Panc1 (cell line): ENCODE results near the gene CDK6. TPM values are rescaled to one million over a fixed set of nuclear protein-coding genes. Genes with fewer than 3 reads are reported as not detected.

Source experiments
- ATAC-seq: fragments of 200-7000 bp; cut with Tn5 transposase; 2 replicates; pipeline ENCODE4 v1.9.1; 2020; ENCODE audit warnings: mild to moderate bottlenecking, moderate library complexity
- BruUV-seq: library from RNA; stranded (reverse); fragments of 400-500 nt; replicated peaks from 2 replicates; lab custom pipeline; 2021; lab: Mats Ljungman, UMichigan
- CTCF ChIA-PET: fragments of 300-600 bp; sonication (Branson Sonifier 250); formaldehyde crosslinking; loops from one replicate; lab custom pipeline; 2022; ENCODE audit warnings: antibody characterized with exemption; lab: Charles Lee
- POLR2A ChIA-PET: fragments of 300-600 bp; sonication (Branson Sonifier 250); formaldehyde crosslinking; loops from one replicate; lab custom pipeline; 2022; ENCODE audit warnings: antibody characterized with exemption; lab: Charles Lee
- DNase-seq: peaks from one replicate; pipeline ENCODE4 v3.0.0-alpha.2; 2010; ENCODE audit warnings: low read depth, low spot score
- H3K27ac ChIP-seq: 2 replicates; pipeline ENCODE4 v1.5.1; 2011; ENCODE audit warnings: mild to moderate bottlenecking, low read length, inconsistent platforms
- H3K27me3 ChIP-seq: fragments of 200-500 bp; sonication (Bioruptor generic); 2 replicates; pipeline ENCODE4 v1.6.0; 2014; ENCODE audit warnings: low read length, inconsistent platforms; ENCODE audit not compliant: control insufficient read depth, insufficient read depth
- H3K36me3 ChIP-seq: fragments of 200-500 bp; sonication (Bioruptor generic); 2 replicates; pipeline ENCODE4 v1.5.1; 2014; ENCODE audit warnings: inconsistent platforms, mild to moderate bottlenecking, low read length, moderate library complexity; ENCODE audit not compliant: control insufficient read depth, insufficient read depth
- H3K4me1 ChIP-seq: 2 replicates; pipeline ENCODE4 v1.5.1; 2011; ENCODE audit warnings: inconsistent platforms, mild to moderate bottlenecking, low read length, moderate library complexity; ENCODE audit not compliant: control insufficient read depth, insufficient read depth
- H3K4me3 ChIP-seq, 2 experiments: 2 replicates each; pipeline ENCODE4 v1.5.1; 2011 to 2012; ENCODE audit warnings: low read depth in 2 of 2, low read length in 2 of 2, mild to moderate bottlenecking in 2 of 2, inconsistent platforms in 1 of 2, moderate library complexity in 1 of 2
- H3K9me3 ChIP-seq: fragments of 200-500 bp; sonication (Bioruptor generic); 2 replicates; pipeline ENCODE4 v1.5.1; 2014; ENCODE audit warnings: low read depth, mild to moderate bottlenecking, inconsistent platforms, low read length, moderate library complexity; ENCODE audit not compliant: control insufficient read depth, insufficient read depth
- CTCF ChIP-seq: fragments of 450-650 bp; IDR thresholded peaks from 2 replicates; pipeline ENCODE4 v1.5.1; 2017; ENCODE audit warnings: mild to moderate bottlenecking
- POLR2AphosphoS5 ChIP-seq: IDR thresholded peaks from 2 replicates; pipeline ENCODE4 v1.6.1; 2012; ENCODE audit warnings: mild to moderate bottlenecking, low read depth, low read length, moderate library complexity
- REST ChIP-seq, 2 experiments: IDR thresholded peaks; 2 replicates each; pipeline ENCODE4 v1.6.1; 2011 to 2012; ENCODE audit warnings: low read depth in 2 of 2, control low read depth in 1 of 2, low read length in 1 of 2, mild to moderate bottlenecking in 1 of 2, moderate library complexity in 1 of 2; ENCODE audit not compliant: insufficient read depth in 1 of 2
- SIN3A ChIP-seq: IDR thresholded peaks from 2 replicates; pipeline ENCODE4 v1.6.1; 2012; ENCODE audit warnings: low read depth, mild to moderate bottlenecking, low read length, moderate library complexity, borderline replicate concordance; ENCODE audit not compliant: insufficient read depth
- TCF7L2 ChIP-seq: IDR thresholded peaks from 2 replicates; pipeline ENCODE4 v1.6.1; 2011; ENCODE audit warnings: mild to moderate bottlenecking, low read depth, low read length, inconsistent platforms
- in situ Hi-C: cut with HindIII; loops from 2 replicates; pipeline ENCODE4 v1.10.0; 2016; ENCODE audit warnings: low sequenced_read_pairs, low pct_unique_long_range_greater_than_20kb
- intact Hi-C: fragments of 100-400 bp; cut with micrococcal nuclease; formaldehyde crosslinking; loops from one replicate; pipeline ENCODE4 v1.10.0; 2022; ENCODE audit not compliant: unreplicated experiment
- total RNA-seq: library from RNA; stranded (reverse); gene quantifications from one replicate; pipeline ENCODE4 v1.2.1, GENCODE V29; 2021; ENCODE audit not compliant: unreplicated experiment

Gene CDK6
- total RNA-seq, 1 experiment from 2014 or later: 57.4 TPM

GRCh38 chr7:92720604-92721350 is 115.6 kb downstream of the CDK6 start:
- Histone ChIP-seq H3K4me3 (no peak overlapping the region), H3K36me3 (0 out of 2 replicates have a peak, but pooled peaks cover 4% of the 10 kb centered on the region), H3K27me3 (no peaks in the 10 kb centered on the region), H3K9me3 (no peaks in the 10 kb centered on the region), H3K27ac (peak overlapping the region; percentile 92), H3K4me1 (peaks cover 43% of the 10 kb centered on the region)
- TF ChIP-seq CTCF: no peak; the same call in 1 of the 2 replicates
- TF ChIP-seq REST (IDR thresholded peaks at IDR 0.05; ENCODE audit: insufficient read depth in 1 of 2, low read depth in 2 of 2, low read length in 1 of 2): no peak
- TF ChIP-seq SIN3A: no peak
- no peak for TF ChIP-seq POLR2AphosphoS5
- no peak for TF ChIP-seq TCF7L2
- ATAC-seq (no peak), DNase-seq (no peak)
- no TSS peak for BruUV-seq
- in situ Hi-C loops: no loop called here
- ChIA-PET CTCF (no interaction called here), POLR2A (no interaction called here)
- intact Hi-C loops: no loop called here

GRCh38 chr7:92717993-92718716 is 118.2 kb downstream of the CDK6 start:
- POLR2A ChIA-PET: no interaction called here
- H3K4me3 ChIP-seq: peak overlapping the region; percentile 38 to 69
- in situ Hi-C loops (no loop called here), intact Hi-C loops (no loop called here)
- no peaks in the 10 kb centered on the region for H3K9me3 ChIP-seq
- CTCF ChIA-PET: no interaction called here
- ATAC-seq (peak; percentile 86), DNase-seq (no peak)
- H3K27me3 ChIP-seq: no peaks in the 10 kb centered on the region
- peak overlapping the region; percentile 92 for H3K27ac ChIP-seq
- H3K4me1 ChIP-seq: peaks cover 52% of the 10 kb centered on the region
- no TSS peak for BruUV-seq
- H3K36me3 ChIP-seq: no peaks in the 10 kb centered on the region
- no peak for TF ChIP-seq TCF7L2
- no peak for TF ChIP-seq SIN3A
- TF ChIP-seq REST (IDR thresholded peaks at IDR 0.05; ENCODE audit: insufficient read depth in 1 of 2, low read depth in 2 of 2, low read length in 1 of 2): no peak
- no peak; the same call in 1 of the 2 replicates for TF ChIP-seq POLR2AphosphoS5
- TF ChIP-seq CTCF: no peak
